Kidney (tissue), 14 donors: ENCODE data around the gene C19orf85. TPM values are rescaled to one million over a fixed set of nuclear protein-coding genes. Genes with fewer than 3 reads are reported as not detected.

Experiments used
- DNase-seq, 5 donors: peaks; one replicate each; pipeline ENCODE4 v3.0.0-alpha.2; 2013 to 2020
- FAIRE-seq: peaks from 2 replicates; lab custom pipeline; 2012; peaks lifted over from hg19 to GRCh38; lab: Jason Lieb, UNC
- H3K27ac ChIP-seq, 2 donors: one replicate each; pipeline ENCODE4 v1.7.0; 2013; ENCODE audit warnings: low read depth in 2 of 2, low read length in 2 of 2, inconsistent platforms in 1 of 2
- H3K27me3 ChIP-seq: one replicate; pipeline ENCODE4 v1.7.1; 2013; ENCODE audit warnings: low read length, inconsistent platforms; ENCODE audit not compliant: control insufficient read depth, insufficient read depth
- H3K36me3 ChIP-seq, 3 donors: one replicate each; pipeline versions ENCODE4 v1.7.0 to v1.7.1; 2013; ENCODE audit warnings: low read length in 3 of 3, control low read depth in 1 of 3, inconsistent platforms in 1 of 3; ENCODE audit not compliant: insufficient read depth in 3 of 3, control insufficient read depth in 2 of 3
- H3K4me1 ChIP-seq, 3 donors: one replicate each; pipeline versions ENCODE4 v1.7.0 to v1.7.1; 2013; ENCODE audit warnings: low read length in 3 of 3, inconsistent platforms in 1 of 3, low read depth in 1 of 3; ENCODE audit not compliant: control insufficient read depth in 2 of 3, insufficient read depth in 2 of 3
- H3K4me3 ChIP-seq, 3 donors: one replicate each; pipeline versions ENCODE4 v1.7.0 to v1.8.1; 2013; ENCODE audit warnings: low read length in 3 of 3, control low read depth in 1 of 3, inconsistent platforms in 1 of 3
- H3K9ac ChIP-seq, 3 donors: one replicate each; pipeline versions ENCODE4 v1.7.0 to v1.7.1; 2013; ENCODE audit warnings: low read length in 3 of 3, control low read depth in 1 of 3, inconsistent platforms in 1 of 3
- H3K9me3 ChIP-seq, 3 donors: one replicate each; pipeline versions ENCODE4 v1.7.0 to v1.7.1; 2013; ENCODE audit warnings: low read length in 3 of 3, control low read depth in 1 of 3, inconsistent platforms in 1 of 3; ENCODE audit not compliant: control insufficient read depth in 2 of 3, insufficient read depth in 1 of 3
- intact Hi-C: fragments of 100-400 bp; cut with DNase I; formaldehyde crosslinking; loops from one replicate; pipeline ENCODE4 v1.11.1; 2022
- polyA plus RNA-seq: library from polyadenylated mRNA; stranded (reverse); fragments of 350-450 nt; fragmentation: Illumina TruSeq; extraction: RNeasy Lipid Tissue Mini Kit (QIAGEN cat#74804); gene quantifications from one replicate; pipeline ENCODE4 v1.2.3, GENCODE V29; 2014; ENCODE audit warnings: low read depth, low replicate concordance; ENCODE audit not compliant: insufficient read depth
- total RNA-seq: library from RNA; stranded (reverse); fragmentation: NEBNext Ultra II Directional; extraction: Animal tissue kit (Norgen Biotek cat#: 25700); gene quantifications from one replicate; pipeline ENCODE4 v1.2.1, GENCODE V29; 2021
- TF ChIP-seq, protein P1 (sequence below): IDR thresholded peaks from 3 replicates; pipeline ENCODE4 v1.5.1; 2012; ENCODE audit warnings: mild to moderate bottlenecking, moderate library complexity, borderline replicate concordance; ENCODE audit not compliant: insufficient read depth; ENCODE audit errors: extremely low read depth
- donor health status: control.
- donor health status: control.
- donor health status: control.
- donor health status: control.
- donor health status: control.
- donor health status: DM: yes; HTN: yes; CAD: no.
- donor health status: Normal renal cell carcinoma (clear cell type).

Gene C19orf85
- total and polyA plus RNA-seq, 2 donors from 2014 or later, result not detected

DNA sequence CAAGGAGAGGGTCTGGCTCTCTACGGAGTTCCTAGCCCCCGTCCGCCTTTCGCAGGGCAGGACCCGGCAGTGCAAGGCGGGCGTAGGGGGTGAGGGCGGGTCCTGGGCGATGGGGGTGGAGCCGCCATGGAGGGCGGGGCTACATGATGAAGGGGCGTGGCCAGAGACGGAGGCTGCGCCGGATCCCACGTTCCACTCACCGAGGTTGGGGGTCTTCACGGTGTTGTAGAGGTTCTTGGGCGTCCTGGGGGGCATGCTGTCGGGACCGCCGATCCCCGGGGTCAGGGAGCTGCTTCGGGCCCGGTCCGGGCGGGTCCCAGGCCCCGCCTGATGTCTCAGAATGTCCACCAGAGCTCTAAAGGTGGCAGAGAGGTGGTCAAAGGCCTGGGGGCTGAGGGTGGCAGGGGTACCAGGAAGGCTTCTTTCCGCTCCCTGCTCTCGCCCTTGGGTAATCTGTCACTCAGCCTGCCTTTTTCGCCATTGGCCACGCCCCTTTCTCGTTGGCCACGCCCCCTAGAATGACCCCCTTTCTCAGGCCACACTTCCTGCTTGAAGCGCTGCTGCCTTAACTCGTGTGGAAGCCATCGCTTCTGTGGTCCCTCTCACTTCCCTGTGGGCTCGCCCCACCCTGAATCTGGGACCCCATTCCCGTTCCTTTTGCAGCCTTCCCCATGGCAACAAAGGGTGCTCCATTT is 24.0 kb downstream of the C19orf85 start:
- Histone ChIP-seq H3K27ac (no peak overlapping the region), H3K4me3 (no peak overlapping the region), H3K9me3 (no peaks in the 10 kb centered on the region), H3K27me3 (peaks cover 37% of the 10 kb centered on the region), H3K9ac (no peak overlapping the region), H3K4me1 (peaks cover 0 to 4% (median 0%) of the 10 kb centered on the region in 3 donors), H3K36me3 (no peaks in the 10 kb centered on the region)
- intact Hi-C loops, result no loop called here
- TF ChIP-seq, protein P1, sequence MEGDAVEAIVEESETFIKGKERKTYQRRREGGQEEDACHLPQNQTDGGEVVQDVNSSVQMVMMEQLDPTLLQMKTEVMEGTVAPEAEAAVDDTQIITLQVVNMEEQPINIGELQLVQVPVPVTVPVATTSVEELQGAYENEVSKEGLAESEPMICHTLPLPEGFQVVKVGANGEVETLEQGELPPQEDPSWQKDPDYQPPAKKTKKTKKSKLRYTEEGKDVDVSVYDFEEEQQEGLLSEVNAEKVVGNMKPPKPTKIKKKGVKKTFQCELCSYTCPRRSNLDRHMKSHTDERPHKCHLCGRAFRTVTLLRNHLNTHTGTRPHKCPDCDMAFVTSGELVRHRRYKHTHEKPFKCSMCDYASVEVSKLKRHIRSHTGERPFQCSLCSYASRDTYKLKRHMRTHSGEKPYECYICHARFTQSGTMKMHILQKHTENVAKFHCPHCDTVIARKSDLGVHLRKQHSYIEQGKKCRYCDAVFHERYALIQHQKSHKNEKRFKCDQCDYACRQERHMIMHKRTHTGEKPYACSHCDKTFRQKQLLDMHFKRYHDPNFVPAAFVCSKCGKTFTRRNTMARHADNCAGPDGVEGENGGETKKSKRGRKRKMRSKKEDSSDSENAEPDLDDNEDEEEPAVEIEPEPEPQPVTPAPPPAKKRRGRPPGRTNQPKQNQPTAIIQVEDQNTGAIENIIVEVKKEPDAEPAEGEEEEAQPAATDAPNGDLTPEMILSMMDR, result no peak
- FAIRE-seq (no peak), DNase-seq (peak in 1 of 5 donors; percentile 72)

DNA sequence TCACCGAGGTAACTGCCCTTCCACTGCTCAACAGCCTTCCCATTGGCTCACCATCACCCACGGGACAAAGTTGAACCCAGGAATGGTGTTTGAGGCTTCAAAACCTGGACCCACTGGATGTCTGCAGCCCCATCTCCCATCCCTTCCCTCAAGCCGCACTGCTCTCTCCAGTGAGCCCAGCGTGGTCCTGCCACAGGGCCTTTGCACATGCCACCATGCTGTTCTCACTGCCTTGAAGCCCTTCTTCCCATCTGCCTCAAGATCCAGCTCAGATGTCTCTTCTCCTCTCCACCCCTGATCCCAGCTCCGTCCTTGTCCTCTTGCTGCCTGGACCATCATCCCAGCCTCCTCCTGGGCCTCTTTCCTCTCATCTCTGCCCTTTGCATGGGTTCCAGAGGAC is 25.5 kb downstream of the C19orf85 start:
- Histone ChIP-seq H3K9me3 (no peaks in the 10 kb centered on the region), H3K4me3 (no peak overlapping the region), H3K27ac (no peak overlapping the region), H3K9ac (no peak overlapping the region), H3K4me1 (peaks cover 0 to 4% (median 0%) of the 10 kb centered on the region in 3 donors), H3K27me3 (peaks cover 34% of the 10 kb centered on the region), H3K36me3 (no peaks in the 10 kb centered on the region)
- intact Hi-C loops, result no loop called here
- no peak for DNase-seq
- FAIRE-seq, result no peak
- TF ChIP-seq, protein P1, result no peak

DNA sequence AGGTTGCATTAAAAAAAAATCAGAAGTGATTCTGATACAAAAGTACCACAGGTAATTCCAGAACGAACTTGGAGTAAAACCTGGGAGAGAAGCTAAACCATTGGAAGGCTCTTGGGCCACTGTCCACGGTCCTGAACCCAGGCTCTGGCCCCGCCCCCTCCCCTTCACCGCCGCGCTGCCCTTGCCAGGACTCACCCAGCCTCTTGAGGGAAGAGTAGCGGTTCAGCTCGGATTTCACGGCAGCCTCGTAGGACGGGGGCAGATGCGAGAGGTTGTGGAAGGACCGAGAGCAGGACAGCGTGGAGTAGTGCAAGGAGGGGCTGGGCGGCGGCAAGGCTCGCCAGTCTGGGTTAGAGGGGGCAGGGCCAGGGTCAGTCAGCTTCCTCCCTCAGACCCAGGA is 27.1 kb downstream of the C19orf85 start:
- no peak overlapping the region for H3K27ac ChIP-seq
- no peak overlapping the region for H3K9ac ChIP-seq
- peaks cover 0 to 4% (median 0%) of the 10 kb centered on the region in 3 donors for H3K4me1 ChIP-seq
- intact Hi-C loops, result no loop called here
- TF ChIP-seq, protein P1, result no peak
- H3K9me3 ChIP-seq, result no peaks in the 10 kb centered on the region
- peak in 4 of 5 donors; percentile 83 to 88 (median 86) for DNase-seq
- peaks cover 30% of the 10 kb centered on the region for H3K27me3 ChIP-seq
- H3K36me3 ChIP-seq, result no peaks in the 10 kb centered on the region
- FAIRE-seq, result no peak
- H3K4me3 ChIP-seq, result no peak overlapping the region
